ENCODE results near the gene FAM76A.
"Not testable (repeated sequence)": the region's sequence is repeated elsewhere in the genome, so short reads cannot be mapped to it uniquely, and the experiment has no call there.

The FAM76A gene

DNA sequence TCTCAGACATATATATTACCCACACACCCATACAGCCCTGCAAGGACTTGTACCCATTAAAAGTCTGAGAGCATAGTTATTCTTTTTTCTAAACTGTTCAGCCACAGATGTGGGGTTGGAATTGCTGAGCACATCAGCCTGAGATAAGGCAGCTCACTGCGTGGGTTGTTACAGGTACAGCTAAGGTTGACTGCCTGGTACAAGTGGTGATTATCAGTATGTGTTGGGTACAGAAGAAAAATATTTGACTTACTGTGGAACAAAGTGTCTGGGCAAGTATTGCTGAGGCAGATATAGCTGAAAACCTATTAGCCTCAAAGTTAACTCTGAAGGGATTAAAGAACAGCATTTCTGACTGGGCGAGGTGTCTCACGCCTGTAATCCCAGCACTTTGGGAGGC is 52.3 kb downstream of the FAM76A start:
- DNase-seq (ENCODE audit: low spot score), result no peak

GRCh38 chr1:27779122-27779521 is 53.4 kb downstream of the FAM76A start:
- DNase-seq (ENCODE audit: low spot score), result no peak

DNA sequence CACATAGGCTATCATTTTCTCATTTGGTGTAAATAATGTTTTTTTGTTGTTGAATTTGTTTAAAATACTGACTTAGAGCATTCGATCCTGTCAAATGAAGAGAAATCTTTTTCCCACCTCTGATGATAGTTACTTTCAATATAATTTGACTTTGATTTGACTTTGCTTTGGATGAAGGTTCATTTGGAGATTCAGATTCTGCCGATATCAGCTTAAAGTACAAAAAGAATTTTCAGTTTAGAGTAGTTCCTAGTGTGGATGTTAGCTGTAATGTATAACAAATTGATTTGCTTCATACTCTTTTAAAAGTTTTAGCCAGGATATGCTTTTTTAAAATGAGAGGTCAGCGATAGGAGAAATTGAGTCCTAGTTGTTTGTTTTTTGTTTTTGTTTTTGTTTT is 57.2 kb downstream of the FAM76A start:
- DNase-seq (ENCODE audit: low spot score), result no peak

DNA sequence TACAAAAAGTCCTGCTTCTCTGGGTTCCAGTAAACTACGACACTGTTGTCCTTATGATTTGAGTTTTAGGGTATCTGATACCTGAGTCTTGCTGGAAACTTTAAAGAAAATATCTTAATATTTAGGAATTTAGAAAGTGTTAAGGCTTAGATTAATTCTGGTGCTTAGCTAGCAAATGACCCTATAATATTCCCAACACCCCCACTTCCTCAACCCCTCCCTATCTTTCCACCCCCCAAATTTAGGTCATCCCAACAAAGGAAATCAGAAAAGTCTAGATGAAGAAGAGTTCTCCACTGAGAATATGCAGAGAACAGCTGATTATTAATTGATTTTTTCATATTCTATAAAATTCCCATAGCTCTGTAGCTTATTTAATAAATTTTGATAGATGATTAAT is 58.9 kb downstream of the FAM76A start:
- no peak for DNase-seq (ENCODE audit: low spot score)

- peak; percentile 31 for DNase-seq (ENCODE audit: low spot score)
These were observed 60.2 kb downstream of the FAM76A start for GRCh38 chr1:27785781-27786455.

DNA sequence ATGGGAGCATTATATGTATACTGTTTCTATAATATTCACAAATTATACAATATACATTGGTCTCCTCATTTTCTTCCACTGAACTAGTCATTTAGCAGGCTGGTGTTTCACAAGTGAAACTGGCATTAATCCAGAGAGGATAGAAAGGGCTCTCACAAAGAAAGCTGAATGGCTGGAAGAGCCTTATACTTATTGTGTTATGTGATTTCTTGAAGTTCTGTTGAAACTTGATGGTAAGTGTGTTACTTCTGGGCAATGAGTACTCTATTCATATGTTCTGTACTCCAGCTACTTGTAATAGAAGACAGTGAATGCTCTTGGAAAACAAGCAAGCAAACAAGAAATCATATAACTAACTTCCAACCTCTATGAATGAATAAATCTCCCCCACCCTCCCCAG is 62.1 kb downstream of the FAM76A start:
- DNase-seq (ENCODE audit: low spot score), result no peak

DNA sequence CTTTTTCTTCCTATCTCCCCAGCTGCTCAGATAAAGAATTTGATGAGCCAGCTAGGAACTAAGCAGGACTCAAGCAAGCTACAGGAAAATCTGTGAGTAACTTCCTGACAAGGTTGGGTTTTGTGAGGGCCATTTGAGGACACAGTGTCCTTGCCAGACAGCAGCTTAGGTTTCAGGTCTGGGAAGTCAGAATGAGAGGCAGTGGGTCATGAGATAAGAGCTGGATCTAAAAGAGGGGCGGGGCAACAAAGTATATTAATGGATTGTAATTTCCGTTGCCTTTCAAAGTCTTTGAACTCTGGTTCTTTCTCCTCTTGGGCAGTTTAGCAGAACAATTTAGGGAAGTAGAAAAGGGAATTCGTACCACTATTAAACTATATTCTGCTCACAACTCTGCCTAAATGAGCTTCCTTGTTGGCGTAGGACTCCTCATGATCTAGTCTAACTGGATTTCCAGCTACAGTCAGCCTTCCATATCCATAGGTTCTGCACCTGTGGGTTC is 63.8 kb downstream of the FAM76A start:
- peak; percentile 22 for DNase-seq (ENCODE audit: low spot score)

DNA sequence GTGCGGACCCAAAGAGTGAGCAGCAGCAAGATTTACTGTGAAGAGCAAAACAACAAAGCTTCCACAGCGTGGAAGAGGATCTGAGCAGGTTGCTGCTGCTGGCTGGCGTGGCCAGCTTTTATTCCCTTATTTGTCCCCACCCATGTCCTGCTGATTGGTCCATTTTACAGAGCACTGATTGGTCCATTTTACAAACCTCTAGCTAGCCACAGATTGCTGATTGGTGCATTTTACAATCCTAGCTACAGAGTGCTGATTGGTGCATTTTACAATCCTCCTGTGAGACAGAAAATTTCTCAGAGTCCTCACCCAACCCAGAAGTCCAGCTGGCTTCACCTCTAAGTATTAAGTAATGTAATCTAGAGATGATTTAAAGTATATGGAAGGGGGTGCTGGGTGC is 64.5 kb downstream of the FAM76A start:
- DNase-seq (ENCODE audit: low spot score), result not testable (repeated sequence)

GRCh38 chr1:27795601-27796000 is 69.8 kb downstream of the FAM76A start:
- DNase-seq (ENCODE audit: low spot score), result no peak

DNA sequence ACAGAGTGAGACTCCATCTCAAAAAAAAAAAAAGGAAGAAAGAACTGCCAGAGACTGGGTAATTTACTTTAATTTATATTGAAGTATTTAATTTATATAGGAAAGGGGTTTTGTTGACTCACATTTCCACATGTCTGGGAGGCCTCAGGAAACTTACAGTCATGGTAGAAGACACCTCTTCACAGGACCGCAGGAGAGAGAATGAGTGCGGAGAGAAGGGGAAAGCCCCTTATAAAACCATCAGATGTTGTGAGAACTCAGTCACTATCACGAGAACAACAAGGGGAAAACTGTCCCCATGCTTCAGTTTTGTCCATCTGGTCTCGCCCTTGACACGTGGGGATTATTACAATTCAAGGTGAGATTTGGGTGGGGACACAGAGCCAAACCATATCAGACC is 79.0 kb downstream of the FAM76A start:
- DNase-seq (ENCODE audit: low spot score), result no peak

DNA sequence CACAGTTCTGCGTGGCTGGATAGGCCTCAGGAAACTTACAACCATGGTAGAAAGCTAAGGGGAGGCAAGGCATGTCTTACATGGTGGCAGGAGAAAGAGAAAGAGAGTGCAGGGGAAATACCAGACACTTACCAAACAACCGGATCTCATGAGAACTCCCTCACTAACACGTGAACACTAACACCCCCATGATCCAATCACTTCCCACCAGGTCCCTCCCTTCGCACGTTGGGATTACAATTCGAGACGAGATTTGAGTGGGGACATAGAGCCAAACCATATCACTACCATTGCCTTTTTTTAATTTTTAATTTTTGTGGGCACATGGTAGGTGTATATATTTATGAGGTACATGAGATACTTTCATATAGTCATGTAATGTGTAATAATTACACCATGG is 81.0 kb downstream of the FAM76A start:
- DNase-seq (ENCODE audit: low spot score), result no peak

DNA sequence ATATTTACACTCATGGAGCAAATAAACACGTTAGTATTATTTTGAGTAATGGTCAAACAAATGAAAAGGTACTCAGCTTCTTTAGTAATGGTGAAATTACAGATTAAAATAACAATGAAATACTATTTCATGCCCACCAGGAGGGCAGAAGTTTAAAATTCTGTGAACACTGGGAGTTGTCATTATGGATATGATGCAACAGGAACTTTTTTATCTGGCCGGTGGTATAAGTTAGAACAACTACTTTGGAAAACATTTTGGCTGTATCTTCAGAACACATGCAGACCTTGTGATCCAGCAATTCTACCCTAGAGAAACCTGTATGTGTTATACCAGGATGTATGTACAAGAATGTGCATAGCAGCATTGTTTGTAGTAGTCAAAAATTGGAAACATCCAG is 81.6 kb downstream of the FAM76A start:
- DNase-seq (ENCODE audit: low spot score), result no peak

GRCh38 chr1:27808131-27808530 is 82.4 kb downstream of the FAM76A start:
- DNase-seq (ENCODE audit: low spot score), result not testable (repeated sequence)

DNA sequence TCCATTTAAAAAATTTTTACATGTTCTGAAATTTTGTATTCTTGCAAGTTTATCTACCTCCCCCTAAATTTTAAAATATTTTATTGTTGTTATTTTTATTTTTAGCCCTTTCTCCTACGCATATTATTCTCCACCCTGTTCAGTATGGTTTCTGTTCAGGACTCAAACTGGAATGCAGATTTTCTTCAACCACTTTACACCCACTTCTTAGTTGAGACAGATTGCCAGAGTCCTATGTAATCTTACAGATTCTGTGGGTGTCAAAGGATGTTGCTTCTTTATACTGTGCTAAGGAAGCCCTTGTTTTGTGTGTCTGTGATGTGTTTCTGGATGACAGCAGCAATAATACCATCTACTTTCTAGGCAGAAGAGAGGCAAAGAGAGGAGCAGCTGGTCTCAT is 84.1 kb downstream of the FAM76A start:
- no peak for DNase-seq (ENCODE audit: low spot score)

DNA sequence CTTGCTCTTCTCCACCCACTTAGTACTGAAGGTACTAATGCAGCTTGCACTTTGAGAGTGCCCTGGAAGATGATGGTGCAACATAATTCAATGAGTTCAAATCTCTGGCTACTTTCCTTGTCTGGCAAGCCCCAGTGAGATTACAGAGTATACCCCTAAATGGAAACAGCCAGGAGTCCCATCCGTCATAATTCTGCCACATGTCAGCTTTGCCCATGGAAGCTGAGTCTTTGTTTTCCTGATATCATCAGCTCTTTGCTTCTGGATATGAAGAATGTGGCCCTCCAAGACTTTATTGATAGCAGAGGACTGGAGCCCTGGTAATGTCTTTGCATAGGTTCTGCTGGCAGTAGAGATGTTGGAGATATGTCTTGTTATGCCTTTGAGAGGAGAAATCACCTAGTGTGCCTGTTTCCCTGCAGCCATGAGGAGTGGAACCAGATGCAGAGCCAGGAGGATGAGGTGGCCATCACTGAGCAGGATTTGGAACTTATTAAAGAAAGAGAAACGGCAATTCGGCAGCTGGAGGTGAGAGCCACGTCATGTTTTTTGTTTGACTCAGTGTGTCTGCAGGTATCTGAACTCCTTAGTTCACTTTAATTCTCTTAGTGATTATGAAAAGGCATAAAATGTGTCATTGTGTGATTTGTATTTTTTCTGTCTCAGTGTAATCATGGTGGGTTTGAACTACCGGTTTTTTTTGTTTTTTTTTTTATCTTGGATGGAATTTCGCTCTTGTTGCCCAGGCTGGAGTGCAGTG is 86.2 kb downstream of the FAM76A start:
- no peak for DNase-seq (ENCODE audit: low spot score)
